ENCODE results near the gene NCAPG2.

Gene NCAPG2

GRCh38 chr7:158602041-158602440, 102.6 kb downstream of the NCAPG2 start:
- no peak for DNase-seq (ENCODE audit: low spot score)

- DNase-seq (ENCODE audit: low spot score): no peak
These were observed 103.5 kb downstream of the NCAPG2 start for GRCh38 chr7:158601090-158601489.

- no peak for DNase-seq (ENCODE audit: low spot score)
These were observed 107.9 kb downstream of the NCAPG2 start for GRCh38 chr7:158596745-158597144.

- no peak for DNase-seq (ENCODE audit: low spot score)
These were observed 108.3 kb downstream of the NCAPG2 start for GRCh38 chr7:158596309-158596708.

- DNase-seq (ENCODE audit: low spot score): peak; percentile 41
These were observed 109.5 kb downstream of the NCAPG2 start for GRCh38 chr7:158595068-158595467.

- no peak for DNase-seq (ENCODE audit: low spot score)
These were observed 112.1 kb downstream of the NCAPG2 start for GRCh38 chr7:158592541-158592940.

GRCh38 chr7:158591944-158592343, 112.7 kb downstream of the NCAPG2 start:
- DNase-seq (ENCODE audit: low spot score): no peak

GRCh38 chr7:158590181-158590530, 114.4 kb downstream of the NCAPG2 start:
- no peak for DNase-seq (ENCODE audit: low spot score)

GRCh38 chr7:158589653-158590052, 115.0 kb downstream of the NCAPG2 start:
- no peak for DNase-seq (ENCODE audit: low spot score)

GRCh38 chr7:158588878-158589442, 115.6 kb downstream of the NCAPG2 start:
- no peak for DNase-seq (ENCODE audit: low spot score)

GRCh38 chr7:158588085-158588877, 116.3 kb downstream of the NCAPG2 start:
- no peak for DNase-seq (ENCODE audit: low spot score)

GRCh38 chr7:158587162-158588084, 117.2 kb downstream of the NCAPG2 start, which contains the start of gene PTPRN2:
Gene PTPRN2 (minus strand): TSS chr7:158587823.
- no peak for DNase-seq (ENCODE audit: low spot score)

- no peak for DNase-seq (ENCODE audit: low spot score)
These were observed 118.0 kb downstream of the NCAPG2 start for GRCh38 chr7:158586499-158587161.

GRCh38 chr7:158585721-158586498, 118.7 kb downstream of the NCAPG2 start:
- DNase-seq (ENCODE audit: low spot score): no peak

GRCh38 chr7:158584407-158584806, 120.2 kb downstream of the NCAPG2 start:
- DNase-seq (ENCODE audit: low spot score): no peak

- no peak for DNase-seq (ENCODE audit: low spot score)
These were observed 120.8 kb downstream of the NCAPG2 start for GRCh38 chr7:158583810-158584209.

- no peak for DNase-seq (ENCODE audit: low spot score)
These were observed 121.5 kb downstream of the NCAPG2 start for GRCh38 chr7:158583143-158583542.

- no peak for DNase-seq (ENCODE audit: low spot score)
These were observed 122.5 kb downstream of the NCAPG2 start for GRCh38 chr7:158582089-158582456.

- no peak for DNase-seq (ENCODE audit: low spot score)
These were observed 123.0 kb downstream of the NCAPG2 start for GRCh38 chr7:158581440-158582088.
